ENCODE measurements around the gene NOL9.
A peak's percentile ranks its signal among the peaks of the same experiment; 100 is the strongest.
"Not testable (repeated sequence)": the region's sequence is repeated elsewhere in the genome, so short reads cannot be mapped to it uniquely, and the experiment has no call there.

Gene NOL9

DNA sequence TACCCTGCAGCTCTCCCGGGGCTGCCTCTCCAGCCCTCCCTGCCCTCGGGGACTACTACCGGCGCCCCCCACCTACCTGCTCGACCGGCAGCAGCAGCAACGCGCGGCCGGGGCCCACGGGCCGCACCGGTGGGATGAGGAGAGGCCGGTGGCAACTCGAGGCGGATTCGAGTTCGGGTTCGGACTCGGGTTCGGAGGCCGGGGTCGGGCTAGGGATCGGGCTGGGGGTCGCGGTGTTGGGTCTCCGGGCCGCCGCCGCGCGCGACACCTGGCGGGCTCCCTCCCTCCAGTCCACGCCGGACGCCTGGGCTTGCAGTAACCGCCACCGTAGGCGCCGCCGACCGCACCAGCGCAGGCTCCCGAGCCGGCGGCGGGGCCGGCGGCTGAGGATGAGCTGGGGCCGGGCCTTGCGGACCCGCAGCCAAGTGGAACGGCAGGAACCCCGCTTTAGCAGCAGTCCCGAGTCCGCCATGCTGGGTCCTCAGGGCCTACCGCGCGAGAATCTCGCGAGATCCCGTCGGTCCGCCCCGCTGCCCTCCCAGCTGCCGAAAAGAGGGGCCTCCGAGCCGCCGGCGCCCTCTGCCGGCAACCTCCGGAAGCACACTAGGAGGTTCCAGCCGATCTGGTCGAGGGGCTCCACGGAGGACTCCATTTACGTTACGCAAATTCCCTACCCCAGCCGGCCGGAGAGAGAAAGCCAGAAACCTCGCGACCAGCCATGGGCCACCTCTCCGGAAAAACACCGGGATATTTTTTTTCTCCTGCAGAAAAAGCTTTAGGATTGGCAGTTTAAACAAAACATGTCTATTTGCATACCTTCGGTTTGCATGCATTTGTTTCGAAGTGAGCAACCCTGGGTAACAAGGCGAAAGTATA is at the start of gene NOL9:
Gene NOL9 (minus strand): TSS at position 483 of the 876 bp plus-strand sequence. CDS start 11 bp downstream, at position 472.
- peak; percentile 88 for DNase-seq (ENCODE audit: low read depth)

DNA sequence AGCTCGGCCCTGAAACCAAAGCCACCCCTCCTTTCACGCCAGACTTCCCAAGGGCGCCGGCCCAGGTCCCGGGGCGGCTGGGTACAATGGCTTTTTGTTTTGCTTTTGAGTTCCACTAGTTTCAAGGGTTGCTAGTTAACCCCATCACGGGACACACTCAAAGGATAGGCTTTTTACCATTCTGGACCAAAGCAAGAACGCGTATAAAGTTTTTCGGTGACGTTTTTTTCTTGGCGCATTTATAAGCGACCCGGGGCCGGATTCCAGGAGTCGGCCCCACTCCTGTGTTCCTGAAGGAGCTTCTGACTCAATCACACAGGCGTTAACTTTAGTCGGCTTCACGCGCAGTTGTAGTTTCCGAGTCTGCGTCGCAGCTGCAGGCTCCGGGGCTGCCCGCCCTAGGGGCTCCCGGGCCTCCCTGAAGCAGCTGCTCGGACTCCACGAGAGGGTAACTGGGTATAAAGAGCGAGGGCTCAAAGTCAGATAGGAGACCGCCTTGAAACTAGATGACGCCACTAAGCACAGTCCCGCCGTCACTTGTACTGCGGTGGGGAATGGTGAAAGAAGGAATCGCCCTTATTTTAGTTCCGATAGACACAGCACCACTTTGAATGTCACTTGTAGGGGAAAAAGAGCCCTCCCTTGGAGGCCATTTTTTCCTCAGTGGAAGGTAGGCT is 49.1 kb upstream of the NOL9 start:
- no peak for DNase-seq (ENCODE audit: low read depth)

DNA sequence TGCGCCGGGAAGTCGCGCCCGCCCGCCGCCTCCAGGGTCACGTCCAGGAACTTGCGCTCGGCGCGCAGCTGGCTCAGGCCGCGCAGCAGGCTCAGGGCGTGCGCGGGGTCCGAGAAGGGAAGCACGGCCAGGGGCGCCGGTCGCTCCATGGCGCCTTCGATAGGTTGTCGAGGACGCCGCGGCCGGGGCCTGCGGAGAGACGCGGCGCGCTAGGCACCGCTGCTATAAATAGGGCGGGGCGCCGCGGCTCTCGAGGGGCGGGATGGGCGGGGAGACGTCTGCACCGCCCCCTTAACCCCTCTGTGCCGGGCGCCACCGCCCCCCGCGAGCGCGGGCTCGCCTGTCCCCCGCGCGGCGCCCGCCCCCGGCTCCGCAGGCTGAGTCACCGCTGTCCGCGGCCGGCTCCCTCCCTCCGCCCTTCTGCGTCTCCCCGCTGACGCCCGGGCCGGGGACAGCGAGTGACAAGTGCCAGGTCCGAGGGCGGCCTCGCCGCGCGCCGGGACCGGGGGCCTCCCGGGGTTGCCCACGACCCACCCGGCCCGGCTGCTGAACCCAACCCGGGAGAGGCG is 48.4 kb upstream of the NOL9 start, which contains the start of gene KLHL21:
Gene KLHL21 (minus strand): TSS at position 201 of the 569 bp plus-strand sequence. CDS start 52 bp downstream, at position 149.
- peak; percentile 71 for DNase-seq (ENCODE audit: low read depth)

GRCh38 chr1:6601923-6602668 is 47.8 kb upstream of the NOL9 start:
- DNase-seq (ENCODE audit: low read depth): no peak

- DNase-seq (ENCODE audit: low read depth): no peak
These were observed 47.0 kb upstream of the NOL9 start for GRCh38 chr1:6601049-6601922.

GRCh38 chr1:6600410-6601048 is 46.2 kb upstream of the NOL9 start:
- DNase-seq (ENCODE audit: low read depth): no peak

DNA sequence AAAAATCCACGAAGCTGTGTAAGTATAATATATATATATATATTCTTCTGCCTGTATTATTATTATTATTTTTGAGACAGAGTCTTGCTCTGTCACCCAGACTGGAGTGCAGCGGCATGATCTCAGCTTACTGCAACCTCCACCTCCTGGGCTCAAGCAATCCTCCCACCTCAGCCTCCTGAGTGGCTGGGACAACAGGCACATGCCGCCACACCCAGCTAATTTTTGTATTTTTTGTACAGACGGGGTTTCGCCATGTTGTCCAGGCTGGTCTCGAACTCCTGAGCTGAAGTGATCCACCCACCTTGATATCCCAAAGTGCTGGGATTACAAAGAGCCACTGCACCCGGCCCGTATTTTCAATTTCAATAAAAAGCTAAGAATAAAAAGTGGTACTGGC is 45.7 kb upstream of the NOL9 start:
- not testable (repeated sequence) for DNase-seq (ENCODE audit: low read depth)

GRCh38 chr1:6599141-6599975 is 45.0 kb upstream of the NOL9 start:
- DNase-seq (ENCODE audit: low read depth): no peak

GRCh38 chr1:6597777-6598131 is 43.4 kb upstream of the NOL9 start:
- no peak for DNase-seq (ENCODE audit: low read depth)

GRCh38 chr1:6596886-6597776 is 42.8 kb upstream of the NOL9 start:
- DNase-seq (ENCODE audit: low read depth): no peak

DNA sequence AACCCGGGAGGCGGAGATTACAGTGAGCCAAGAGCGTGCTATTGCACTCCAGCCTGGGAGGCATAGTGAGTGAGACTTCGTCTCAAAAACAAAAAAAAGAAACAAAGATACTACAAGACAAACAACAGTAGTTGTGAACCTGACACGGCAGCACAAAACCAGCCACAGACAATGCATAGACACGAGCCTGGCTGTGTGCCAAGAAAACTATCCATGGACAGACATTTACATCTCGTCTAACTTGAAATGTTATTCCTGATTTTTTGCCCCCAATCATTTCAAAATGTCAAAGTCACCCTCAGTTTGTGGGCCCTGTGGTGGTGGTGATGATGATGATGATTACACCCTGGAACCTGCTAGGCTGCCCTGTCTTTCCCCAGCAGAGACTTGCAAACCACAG is 42.0 kb upstream of the NOL9 start:
- DNase-seq (ENCODE audit: low read depth): no peak

DNA sequence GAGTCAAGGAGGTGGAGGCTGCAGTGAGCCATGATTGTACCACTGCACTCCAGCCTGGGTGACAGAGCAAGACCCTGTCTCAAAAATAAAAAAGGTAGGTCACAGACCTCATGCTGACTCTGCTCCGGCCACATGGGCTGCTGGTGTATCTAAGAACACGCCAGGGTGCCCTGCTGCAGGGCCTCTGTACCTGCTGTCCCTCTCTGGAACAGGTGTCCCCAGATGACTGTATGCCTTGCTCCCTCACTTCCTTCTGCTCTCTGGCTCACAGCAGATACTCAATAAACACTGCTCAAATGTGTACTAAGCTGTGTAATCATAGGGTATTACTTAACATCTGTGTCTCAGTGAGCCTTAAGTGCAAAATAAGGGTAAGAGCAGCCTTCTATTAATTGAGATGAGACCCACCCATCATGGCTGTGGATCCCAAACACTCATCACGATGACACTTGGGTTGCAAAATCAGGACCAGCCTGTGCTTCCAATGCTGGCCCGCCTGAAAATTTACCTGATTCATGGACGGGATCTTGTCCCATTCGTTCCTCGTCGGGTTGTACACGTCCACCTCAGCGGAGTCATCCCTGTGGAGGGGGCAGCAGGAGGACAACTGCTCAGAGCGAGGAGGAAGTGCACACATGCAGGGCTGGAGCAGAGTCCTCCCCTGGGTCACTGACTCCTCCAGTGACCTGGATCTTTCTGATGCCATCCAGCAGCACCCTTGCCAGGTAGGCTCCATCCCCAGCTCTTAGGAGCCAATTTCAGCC is 40.8 kb upstream of the NOL9 start:
- DNase-seq (ENCODE audit: low read depth): no peak

- DNase-seq (ENCODE audit: low read depth): no peak
These were observed 39.5 kb upstream of the NOL9 start for GRCh38 chr1:6593810-6594209.

GRCh38 chr1:6592865-6593593 is 38.7 kb upstream of the NOL9 start:
- no peak for DNase-seq (ENCODE audit: low read depth)

DNA sequence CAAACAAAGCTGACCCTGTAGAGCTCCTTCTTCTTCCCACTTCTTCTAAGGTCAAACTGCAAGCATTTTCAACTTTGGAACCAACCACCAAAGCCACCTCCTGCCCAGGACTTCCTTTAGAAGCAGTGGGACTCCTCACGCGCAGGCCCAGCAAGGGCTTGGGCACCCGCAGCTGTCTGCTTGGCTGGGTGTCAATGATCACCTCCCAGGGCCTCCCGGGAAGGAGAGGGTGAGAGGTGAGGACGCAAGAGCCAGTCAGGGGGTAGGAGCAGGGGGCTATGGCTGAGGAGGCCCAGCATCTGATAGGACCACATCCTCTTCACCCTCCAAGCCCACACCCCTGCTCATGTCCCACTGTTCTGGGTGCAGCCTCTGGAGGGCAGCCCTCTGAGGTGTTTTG is 38.1 kb upstream of the NOL9 start:
- DNase-seq (ENCODE audit: low read depth): no peak

- no peak for DNase-seq (ENCODE audit: low read depth)
These were observed 37.3 kb upstream of the NOL9 start for GRCh38 chr1:6591644-6592043.

DNA sequence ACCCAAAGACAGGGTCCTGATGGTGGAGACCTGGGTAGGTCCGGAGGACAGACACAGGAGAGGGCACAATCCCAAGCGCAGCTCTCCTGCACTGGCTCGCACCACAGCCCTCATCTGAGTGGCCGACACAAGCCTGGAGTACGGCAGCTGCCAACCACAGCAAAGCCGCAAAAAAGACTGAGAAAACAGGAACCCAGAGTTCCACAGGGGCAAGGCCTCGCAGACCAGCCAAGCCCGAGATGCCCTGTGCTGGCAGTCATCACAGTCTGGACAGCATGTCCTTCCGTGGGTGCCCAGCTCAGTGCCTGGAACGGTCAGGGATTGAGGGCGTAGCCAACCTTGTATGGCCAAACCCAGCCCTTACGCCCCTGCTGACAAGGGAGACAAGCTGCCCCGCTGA is 36.9 kb upstream of the NOL9 start:
- DNase-seq (ENCODE audit: low read depth): no peak

Data from stimulated activated CD8-positive, alpha-beta memory T cell treated with anti-CD3 and anti-CD28 coated beads, Interleukin-15, amount 100 ng/mL, for 1 hour (primary cell).